Subcutaneous adipose tissue (tissue), 4 donors: ENCODE data around the gene UNKL. TPM values are rescaled to one million over a fixed set of nuclear protein-coding genes. Genes with fewer than 3 reads are reported as not detected.

Experiments
- CTCF ChIP-seq: fragments of 450-650 bp; IDR thresholded peaks from one replicate; pipeline ENCODE4 v1.5.1; 2016; ENCODE audit warnings: low read depth, mild to moderate bottlenecking, control low read depth, antibody characterized with exemption, moderate library complexity
- total RNA-seq, 4 donors: library from RNA; depleted of rRNA; stranded (reverse); fragments of >200 nt; gene quantifications; one replicate each; pipeline ENCODE4 v1.1.0, GENCODE V29; 2016

The UNKL gene
- total RNA-seq, 4 donors from 2014 or later, result 14.3 to 49.2 (median 25.9) TPM

GRCh38 chr16:1456951-1457350 lies 42.4 kb upstream of the UNKL start:
- TF ChIP-seq CTCF, result no peak

- no peak for TF ChIP-seq CTCF
These were observed 41.0 kb upstream of the UNKL start for GRCh38 chr16:1455190-1456171.

GRCh38 chr16:1454561-1454960 lies 40.1 kb upstream of the UNKL start:
- TF ChIP-seq CTCF, result no peak

GRCh38 chr16:1453316-1453715 lies 38.8 kb upstream of the UNKL start:
- TF ChIP-seq CTCF, result no peak

GRCh38 chr16:1452530-1452929 lies 38.0 kb upstream of the UNKL start:
- no peak for TF ChIP-seq CTCF

GRCh38 chr16:1451702-1452392 lies 37.3 kb upstream of the UNKL start:
- TF ChIP-seq CTCF, result no peak

GRCh38 chr16:1450841-1451240 lies 36.3 kb upstream of the UNKL start:
- TF ChIP-seq CTCF, result no peak
